CD14-positive monocyte (primary cell): ENCODE results near the gene KXD1. TPM values are rescaled to one million over a fixed set of nuclear protein-coding genes. Genes with fewer than 3 reads are reported as not detected.

ENCODE experiments used
- DNase-seq, 3 donors: peaks; one replicate each; pipeline ENCODE4 v3.0.0-alpha.2; 2011 to 2022
- H2AFZ ChIP-seq: 2 replicates; pipeline ENCODE4 v1.6.0; 2012; ENCODE audit warnings: mild to moderate bottlenecking, low read depth, low read length, inconsistent platforms; ENCODE audit not compliant: insufficient read depth, poor library complexity, severe bottlenecking
- H3K27ac ChIP-seq, 2 donors: 1 replicate in 1 of 2; 2 replicates in 1 of 2; pipeline ENCODE4 v1.5.1; 2012 to 2013; ENCODE audit warnings: low read length in 2 of 2, control low read depth in 1 of 2, inconsistent platforms in 1 of 2, low read depth in 1 of 2, mild to moderate bottlenecking in 1 of 2
- H3K27me3 ChIP-seq, 2 donors: one replicate each; pipeline versions ENCODE4 v1.6.0 to v1.6.1; 2011 to 2013; ENCODE audit warnings: low read length in 2 of 2; ENCODE audit not compliant: control insufficient read depth in 2 of 2, insufficient read depth in 2 of 2
- H3K36me3 ChIP-seq, 2 donors: replicated peaks in 1 of 2; 1 replicate in 1 of 2; 2 replicates in 1 of 2; pipeline versions ENCODE4 v1.5.1 to v1.6.1; 2012 to 2013; ENCODE audit warnings: low read length in 2 of 2, control low read depth in 1 of 2, inconsistent platforms in 1 of 2, mild to moderate bottlenecking in 1 of 2; ENCODE audit not compliant: insufficient read depth in 2 of 2, control insufficient read depth in 1 of 2
- H3K4me1 ChIP-seq, 2 donors: 1 replicate in 1 of 2; 2 replicates in 1 of 2; pipeline versions ENCODE4 v1.5.1 to v1.6.1; 2012 to 2013; ENCODE audit warnings: low read length in 2 of 2, control low read depth in 1 of 2, inconsistent platforms in 1 of 2, mild to moderate bottlenecking in 1 of 2, moderate library complexity in 1 of 2; ENCODE audit not compliant: insufficient read depth in 2 of 2, control insufficient read depth in 1 of 2
- H3K4me2 ChIP-seq: replicated peaks from 2 replicates; pipeline ENCODE3; 2012; ENCODE audit warnings: low read length, moderate library complexity, mild to moderate bottlenecking; ENCODE audit not compliant: poor library complexity, severe bottlenecking; ENCODE audit errors: extremely low read depth
- H3K4me3 ChIP-seq, 3 experiments: fragments of 200-600 bp in 1 of 3; sonication (generic) in 1 of 3; replicated peaks in 1 of 3; 1 replicate in 2 of 3; 2 replicates in 1 of 3; pipeline ENCODE4 v1.5.1; 2011 to 2013; ENCODE audit warnings: low read length in 3 of 3, mild to moderate bottlenecking in 3 of 3, control low read depth in 2 of 3, low read depth in 2 of 3, inconsistent platforms in 1 of 3, moderate library complexity in 1 of 3
- H3K79me2 ChIP-seq: 2 replicates; pipeline ENCODE4 v1.6.0; 2012; ENCODE audit warnings: mild to moderate bottlenecking, control low read depth, inconsistent platforms, low read length, moderate library complexity; ENCODE audit not compliant: insufficient read depth
- H3K9ac ChIP-seq: 2 replicates; pipeline ENCODE4 v1.6.0; 2017; ENCODE audit warnings: low read length, mild to moderate bottlenecking; ENCODE audit not compliant: insufficient read depth, poor library complexity, severe bottlenecking
- H3K9me3 ChIP-seq, 2 donors: replicated peaks in 1 of 2; 1 replicate in 1 of 2; 2 replicates in 1 of 2; pipeline versions ENCODE4 v1.5.1 to v1.6.1; 2012 to 2013; ENCODE audit warnings: low read length in 2 of 2, control low read depth in 1 of 2; ENCODE audit not compliant: control insufficient read depth in 1 of 2, insufficient read depth in 1 of 2
- H4K20me1 ChIP-seq: 2 replicates; pipeline ENCODE4 v1.6.0; 2012; ENCODE audit warnings: mild to moderate bottlenecking, low read length, control low read depth, moderate library complexity; ENCODE audit not compliant: insufficient read depth
- H3K27ac Mint-ChIP-seq, 7 donors: one replicate each; pipeline ENCODE4 v1.8.0; 2020; ENCODE audit warnings: mild to moderate bottlenecking in 7 of 7, mixed read lengths in 7 of 7, moderate library complexity in 6 of 7, inconsistent platforms in 2 of 7
- H3K27me3 Mint-ChIP-seq, 3 donors: one replicate each; pipeline ENCODE4 v1.8.0; 2021 to 2022; ENCODE audit warnings: low read depth in 3 of 3, mild to moderate bottlenecking in 3 of 3, mixed read lengths in 3 of 3, moderate library complexity in 3 of 3, inconsistent platforms in 1 of 3
- H3K36me3 Mint-ChIP-seq, 2 donors: one replicate each; pipeline ENCODE4 v1.8.0; 2020; ENCODE audit warnings: mixed read lengths in 2 of 2, inconsistent platforms in 1 of 2, mild to moderate bottlenecking in 1 of 2
- H3K4me1 Mint-ChIP-seq: one replicate; pipeline ENCODE4 v1.8.0; 2020; ENCODE audit warnings: mild to moderate bottlenecking, mixed read lengths
- H3K4me3 Mint-ChIP-seq, 2 donors: one replicate each; pipeline ENCODE4 v1.8.0; 2020; ENCODE audit warnings: mild to moderate bottlenecking in 2 of 2, mixed read lengths in 2 of 2, moderate library complexity in 1 of 2
- H3K9me3 Mint-ChIP-seq, 7 donors: one replicate each; pipeline ENCODE4 v1.8.0; 2020 to 2022; ENCODE audit warnings: mixed read lengths in 7 of 7, mild to moderate bottlenecking in 6 of 7, moderate library complexity in 6 of 7, inconsistent platforms in 2 of 7
- WGBS: methylation state at CpG from one replicate; pipeline ENCODE4 v1.1.5; 2013; ENCODE audit warnings: missing lambda C conversion rate; ENCODE audit not compliant: insufficient coverage; 5-methylcytosine and 5-hydroxymethylcytosine counted together
- intact Hi-C, 2 donors: fragments of 100-400 bp; cut with micrococcal nuclease; formaldehyde crosslinking; loops; one replicate each; pipeline versions ENCODE4 v1.15.0 to v1.15.1; 2023
- polyA plus RNA-seq, 3 donors: library from polyadenylated mRNA; depleted of rRNA in 1 of 3; unstranded in 2 of 3; stranded (reverse) in 1 of 3; fragments of 300-500 nt in 2 of 3; fragments of >200 nt in 1 of 3; fragmentation: Illumina TruSeq in 2 of 3; gene quantifications; 1 replicate in 2 of 3; 2 replicates in 1 of 3; pipeline ENCODE4 v1.2.3, GENCODE V29; 2012 to 2021
- TF ChIP-seq, protein P1 (sequence below): fragments of 200-600 bp; IDR thresholded peaks from one replicate; pipeline ENCODE4 v1.8.0; 2022; ENCODE audit warnings: antibody characterized with exemption, mild to moderate bottlenecking

The KXD1 gene
- polyA plus RNA-seq, 3 donors, result 74.4 to 194 (median 87.9) TPM

DNA sequence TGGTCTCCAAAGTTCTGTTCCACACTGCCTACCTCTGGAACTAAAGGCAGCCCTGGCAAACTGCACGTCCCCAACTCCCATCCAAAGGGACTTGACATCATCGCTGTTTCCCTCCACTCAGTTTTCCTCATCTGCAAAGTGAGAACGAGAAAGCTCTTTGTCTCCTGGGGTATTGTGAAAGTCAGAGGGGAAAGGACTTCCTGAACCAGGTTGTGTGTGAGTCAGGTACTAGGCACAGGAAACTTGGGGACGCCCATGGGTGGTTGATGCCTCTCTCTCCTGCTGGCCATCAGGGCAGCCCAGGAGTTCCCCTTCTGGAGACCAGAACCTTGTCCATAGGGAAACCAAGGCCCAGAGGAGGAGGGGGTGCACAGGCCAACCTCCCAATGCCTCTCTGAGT, 44.2 kb downstream of the KXD1 start:
- 20% methylated on average over 1 of the region's 4 CpGs for WGBS
- no peak overlapping the region for H2AFZ ChIP-seq
- H3K27me3 Mint-ChIP-seq, result peaks cover 60 to 86% (median 67%) of the 10 kb centered on the region in 3 donors
- intact Hi-C loops, result no loop called here
- H3K9me3 Mint-ChIP-seq, result peaks cover 0 to 16% (median 3%) of the 10 kb centered on the region in 7 donors
- TF ChIP-seq, protein P1, sequence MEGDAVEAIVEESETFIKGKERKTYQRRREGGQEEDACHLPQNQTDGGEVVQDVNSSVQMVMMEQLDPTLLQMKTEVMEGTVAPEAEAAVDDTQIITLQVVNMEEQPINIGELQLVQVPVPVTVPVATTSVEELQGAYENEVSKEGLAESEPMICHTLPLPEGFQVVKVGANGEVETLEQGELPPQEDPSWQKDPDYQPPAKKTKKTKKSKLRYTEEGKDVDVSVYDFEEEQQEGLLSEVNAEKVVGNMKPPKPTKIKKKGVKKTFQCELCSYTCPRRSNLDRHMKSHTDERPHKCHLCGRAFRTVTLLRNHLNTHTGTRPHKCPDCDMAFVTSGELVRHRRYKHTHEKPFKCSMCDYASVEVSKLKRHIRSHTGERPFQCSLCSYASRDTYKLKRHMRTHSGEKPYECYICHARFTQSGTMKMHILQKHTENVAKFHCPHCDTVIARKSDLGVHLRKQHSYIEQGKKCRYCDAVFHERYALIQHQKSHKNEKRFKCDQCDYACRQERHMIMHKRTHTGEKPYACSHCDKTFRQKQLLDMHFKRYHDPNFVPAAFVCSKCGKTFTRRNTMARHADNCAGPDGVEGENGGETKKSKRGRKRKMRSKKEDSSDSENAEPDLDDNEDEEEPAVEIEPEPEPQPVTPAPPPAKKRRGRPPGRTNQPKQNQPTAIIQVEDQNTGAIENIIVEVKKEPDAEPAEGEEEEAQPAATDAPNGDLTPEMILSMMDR, result no peak
- no peaks in the 10 kb centered on the region for H3K79me2 ChIP-seq
- no peak overlapping the region for H3K4me3 ChIP-seq
- H3K9ac ChIP-seq, result no peak overlapping the region
- no peak overlapping the region for H3K4me2 ChIP-seq
- peaks cover 4% of the 10 kb centered on the region in 2 donors for H3K4me1 ChIP-seq
- H4K20me1 ChIP-seq, result no peaks in the 10 kb centered on the region
- H3K4me1 Mint-ChIP-seq, result peaks cover 3% of the 10 kb centered on the region
- H3K9me3 ChIP-seq, result peaks cover 0 to 18% of the 10 kb centered on the region in 2 donors
- H3K27ac Mint-ChIP-seq, result no peak overlapping the region
- H3K27ac ChIP-seq, result no peak overlapping the region
- no peaks in the 10 kb centered on the region for H3K36me3 ChIP-seq
- DNase-seq, result peak in 1 of 3 donors; percentile 33
- peaks cover 33 to 63% of the 10 kb centered on the region in 2 donors for H3K27me3 ChIP-seq
- peaks cover 0 to 6% of the 10 kb centered on the region in 2 donors for H3K36me3 Mint-ChIP-seq
- H3K4me3 Mint-ChIP-seq, result peak overlapping the region in 1 of 2 donors; percentile 53

GRCh38 chr19:18603255-18603957, 45.7 kb downstream of the KXD1 start:
- peak overlapping the region in 1 of 2 donors; percentile 81 for H3K4me3 Mint-ChIP-seq
- peaks cover 2% of the 10 kb centered on the region for H3K4me1 Mint-ChIP-seq
- TF ChIP-seq, protein P1, result peak; percentile 38
- intact Hi-C loops, result no loop called here
- Histone ChIP-seq H3K9me3 (peaks cover 0 to 24% of the 10 kb centered on the region in 2 donors), H4K20me1 (no peaks in the 10 kb centered on the region), H3K9ac (no peak overlapping the region), H3K4me1 (no peaks in the 10 kb centered on the region), H3K27me3 (peaks cover 47 to 68% of the 10 kb centered on the region in 2 donors), H2AFZ (no peak overlapping the region), H3K79me2 (no peaks in the 10 kb centered on the region), H3K4me3 (no peak overlapping the region), H3K36me3 (no peaks in the 10 kb centered on the region), H3K4me2 (no peak overlapping the region), H3K27ac (no peak overlapping the region)
- peak; percentile 8 to 32 (median 20) for DNase-seq
- no peak overlapping the region for H3K27ac Mint-ChIP-seq
- 6% methylated on average over 28 of the region's 32 CpGs for WGBS
- H3K36me3 Mint-ChIP-seq, result peaks cover 0 to 6% of the 10 kb centered on the region in 2 donors
- peaks cover 71 to 91% (median 77%) of the 10 kb centered on the region in 3 donors for H3K27me3 Mint-ChIP-seq
- H3K9me3 Mint-ChIP-seq, result peaks cover 0 to 25% (median 7%) of the 10 kb centered on the region in 7 donors
